Heart left ventricle (tissue), 16 donors: ENCODE data around the gene TXNDC11. TPM values are rescaled to one million over a fixed set of nuclear protein-coding genes. Genes with fewer than 3 reads are reported as not detected.

Experiments
- ATAC-seq, 4 donors: fragments of 200-7000 bp; cut with Tn5 transposase; one replicate each; pipeline ENCODE4 v1.9.1; 2020 to 2022; ENCODE audit warnings: moderate library complexity in 4 of 4, mild to moderate bottlenecking in 3 of 4, moderate number of reproducible peaks in 1 of 4
- DNase-seq, 5 donors: peaks; one replicate each; pipeline ENCODE4 v3.0.0-alpha.2; 2020
- H3K27ac ChIP-seq, 12 donors: fragments of 200-600 bp; sonication (generic) in 4 of 12; one replicate each; pipeline versions ENCODE4 v1.5.0 to v1.8.0; 2016 to 2022; ENCODE audit warnings: mild to moderate bottlenecking in 2 of 12
- H3K27me3 ChIP-seq, 9 donors: fragments of 200-600 bp; sonication (generic) in 2 of 9; one replicate each; pipeline versions ENCODE4 v1.5.1 to v1.8.0; 2016 to 2022; ENCODE audit warnings: mild to moderate bottlenecking in 3 of 9
- H3K36me3 ChIP-seq, 9 donors: fragments of 200-600 bp; sonication (generic) in 2 of 9; one replicate each; pipeline versions ENCODE4 v1.5.0 to v1.8.0; 2018 to 2022; ENCODE audit warnings: mild to moderate bottlenecking in 2 of 9
- H3K4me1 ChIP-seq, 12 donors: fragments of 200-600 bp; sonication (generic) in 4 of 12; one replicate each; pipeline versions ENCODE4 v1.5.0 to v1.8.0; 2016 to 2022; ENCODE audit warnings: mild to moderate bottlenecking in 3 of 12
- H3K4me3 ChIP-seq, 12 donors: fragments of 200-600 bp; sonication (generic) in 4 of 12; one replicate each; pipeline versions ENCODE4 v1.5.0 to v1.8.0; 2017 to 2022; ENCODE audit warnings: mild to moderate bottlenecking in 9 of 12, moderate library complexity in 4 of 12
- H3K9me3 ChIP-seq, 12 donors: fragments of 200-600 bp; sonication (generic) in 4 of 12; one replicate each; pipeline versions ENCODE4 v1.5.0 to v1.8.0; 2016 to 2022; ENCODE audit warnings: mild to moderate bottlenecking in 1 of 12
- POLR2A ChIP-seq, 2 donors: fragments of 450-650 bp; IDR thresholded peaks; one replicate each; pipeline ENCODE4 v1.6.1; 2017; ENCODE audit warnings: antibody characterized with exemption in 2 of 2, mild to moderate bottlenecking in 2 of 2, moderate library complexity in 2 of 2
- WGBS, 4 donors: extraction: QIAGEN DNeasy Blood & Tissue Kit in 2 of 4; methylation state at CpG; one replicate each; pipeline versions ENCODE4 v1.1.5 to v1.1.7; 2013 to 2018; 5-methylcytosine and 5-hydroxymethylcytosine counted together
- intact Hi-C, 10 donors: fragments of 100-400 bp; cut with DNase I; formaldehyde crosslinking; loops; one replicate each; pipeline versions ENCODE4 v1.11.1 to v1.14.2; 2022
- polyA plus RNA-seq, 2 donors: library from polyadenylated mRNA; stranded (reverse); fragments of 200-250 nt; gene quantifications; one replicate each; pipeline ENCODE4 v1.2.3, GENCODE V29; 2013
- total RNA-seq, 9 donors: library from RNA; depleted of rRNA in 2 of 9; stranded (reverse); fragments of >200 nt in 2 of 9; fragmentation: NEBNext Ultra II Directional in 3 of 9; extraction: Animal tissue kit (Norgen Biotek cat#: 25700) in 3 of 9; gene quantifications; one replicate each; pipeline versions ENCODE4 v1.1.0 to v1.2.4, GENCODE V29; 2016 to 2023
- TF ChIP-seq, protein P1 (sequence below), 12 donors: fragments of 200-600 bp; sonication (generic) in 4 of 12; IDR thresholded peaks; one replicate each; pipeline versions ENCODE4 v1.5.0 to v1.8.0; 2018 to 2022; ENCODE audit warnings: antibody characterized with exemption in 12 of 12, mild to moderate bottlenecking in 5 of 12
- donor health status: ischemic (EF 13 %, LVEDD 7.1; RV severe dilation, severe dysfunction).
- donor health status: healthy with polysubstance abuse.
- donor health status: DM: no; HTN: yes; CAD: no.
- donor health status: DM: no; HTN: no; CAD: no.
- donor health status: ischemic (EF 25% LVEDD 6.9; RV normal size, moderate dysfunction).
- donor health status: ischemic (EF 25% LVEDD 5.7; RV mildly dilated, moderate dysfunction).
- donor health status: healthy.
- donor health status: DM: yes; HTN: yes; CAD: no.
- donor health status: ischemic (EF 35%, LVEDD 5.7; RV mildly dilated, moderate dysfunction).
- donor health status: nonischemic (EF 11% LVEDD 7.7; RV severe dilation, severe dysfunction).
- donor health status: DM: yes; HTN: yes; CAD: no.
- donor health status: PGD.
- donor health status: ischemic (EF 29% LVEDD 5.4; RV normal size, mild dysfunction).
- donor health status: nonischemic (EF 23%, LVEDD 6.1; RV moderate dilation, normal function).

TXNDC11 gene
- total and polyA plus RNA-seq, 11 donors: 18.9 to 53.1 (median 25.9) TPM

DNA sequence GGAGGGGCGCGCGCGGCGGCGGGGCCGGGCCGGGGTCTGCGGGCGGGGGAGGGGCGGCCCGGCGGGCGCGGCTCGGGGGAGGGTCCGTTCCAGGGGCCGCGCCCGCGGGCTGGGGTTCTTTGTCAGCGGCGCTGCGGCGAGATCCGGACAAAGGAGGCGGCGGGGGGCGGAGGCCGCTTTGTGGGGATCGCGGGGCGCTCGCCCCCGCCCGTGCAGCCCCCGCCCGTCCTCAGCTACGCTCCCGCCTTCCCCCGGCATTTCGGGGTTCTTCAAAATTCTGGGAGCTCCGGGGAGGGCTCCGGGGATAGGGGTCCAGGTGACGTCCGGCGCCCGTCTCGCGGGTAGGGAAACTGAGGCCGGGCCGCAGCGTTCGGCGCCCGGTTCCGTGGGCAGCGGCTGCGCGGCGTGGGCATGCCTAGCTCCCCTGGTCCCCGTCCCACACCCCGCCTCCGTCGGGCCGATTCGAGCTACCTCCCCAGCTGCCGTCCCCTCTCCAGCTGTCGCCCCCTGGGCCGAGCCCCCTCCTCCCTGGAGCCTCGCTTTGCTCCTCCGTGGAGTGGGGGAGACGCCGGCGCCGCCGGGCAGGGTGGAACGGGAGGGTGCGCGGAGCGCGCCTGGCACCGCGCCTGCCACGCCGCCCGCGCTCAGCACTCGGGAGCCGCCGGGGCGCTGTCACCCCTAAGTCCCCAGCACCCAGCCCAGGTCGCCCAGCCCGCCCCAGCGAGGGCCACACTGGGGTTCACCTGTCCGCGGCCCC is 73.9 kb downstream of the TXNDC11 start:
- 2 to 4% (median 2%) methylated on average over 19 to 97 of the region's 97 CpGs for WGBS, 4 donors
- Histone ChIP-seq H3K36me3 (no peaks in the 10 kb centered on the region), H3K4me1 (peaks cover 8 to 72% (median 54%) of the 10 kb centered on the region in 12 donors), H3K9me3 (no peaks in the 10 kb centered on the region), H3K4me3 (peak overlapping the region; percentile 70 to 100 (median 90)), H3K27ac (peak overlapping the region; percentile 47 to 90 (median 84)), H3K27me3 (no peaks in the 10 kb centered on the region)
- TF ChIP-seq, protein P1, sequence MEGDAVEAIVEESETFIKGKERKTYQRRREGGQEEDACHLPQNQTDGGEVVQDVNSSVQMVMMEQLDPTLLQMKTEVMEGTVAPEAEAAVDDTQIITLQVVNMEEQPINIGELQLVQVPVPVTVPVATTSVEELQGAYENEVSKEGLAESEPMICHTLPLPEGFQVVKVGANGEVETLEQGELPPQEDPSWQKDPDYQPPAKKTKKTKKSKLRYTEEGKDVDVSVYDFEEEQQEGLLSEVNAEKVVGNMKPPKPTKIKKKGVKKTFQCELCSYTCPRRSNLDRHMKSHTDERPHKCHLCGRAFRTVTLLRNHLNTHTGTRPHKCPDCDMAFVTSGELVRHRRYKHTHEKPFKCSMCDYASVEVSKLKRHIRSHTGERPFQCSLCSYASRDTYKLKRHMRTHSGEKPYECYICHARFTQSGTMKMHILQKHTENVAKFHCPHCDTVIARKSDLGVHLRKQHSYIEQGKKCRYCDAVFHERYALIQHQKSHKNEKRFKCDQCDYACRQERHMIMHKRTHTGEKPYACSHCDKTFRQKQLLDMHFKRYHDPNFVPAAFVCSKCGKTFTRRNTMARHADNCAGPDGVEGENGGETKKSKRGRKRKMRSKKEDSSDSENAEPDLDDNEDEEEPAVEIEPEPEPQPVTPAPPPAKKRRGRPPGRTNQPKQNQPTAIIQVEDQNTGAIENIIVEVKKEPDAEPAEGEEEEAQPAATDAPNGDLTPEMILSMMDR (IDR thresholded peaks at IDR 0.05): no peak
- TF ChIP-seq POLR2A (IDR thresholded peaks at IDR 0.05): no peak
- intact Hi-C loops: loop anchor here in 2 of 10 donors (2.0 to 10.0 kb wide), 3 partner anchors 44 to 126 kb away; partner anchors contain the start of genes TXNDC11 (in 1 of the 2) and ZC3H7A (in 1 of the 2)
- peak in 2 of 4 donors; percentile 4 to 10 for ATAC-seq
- peak in 3 of 5 donors; percentile 43 to 68 (median 44) for DNase-seq

DNA sequence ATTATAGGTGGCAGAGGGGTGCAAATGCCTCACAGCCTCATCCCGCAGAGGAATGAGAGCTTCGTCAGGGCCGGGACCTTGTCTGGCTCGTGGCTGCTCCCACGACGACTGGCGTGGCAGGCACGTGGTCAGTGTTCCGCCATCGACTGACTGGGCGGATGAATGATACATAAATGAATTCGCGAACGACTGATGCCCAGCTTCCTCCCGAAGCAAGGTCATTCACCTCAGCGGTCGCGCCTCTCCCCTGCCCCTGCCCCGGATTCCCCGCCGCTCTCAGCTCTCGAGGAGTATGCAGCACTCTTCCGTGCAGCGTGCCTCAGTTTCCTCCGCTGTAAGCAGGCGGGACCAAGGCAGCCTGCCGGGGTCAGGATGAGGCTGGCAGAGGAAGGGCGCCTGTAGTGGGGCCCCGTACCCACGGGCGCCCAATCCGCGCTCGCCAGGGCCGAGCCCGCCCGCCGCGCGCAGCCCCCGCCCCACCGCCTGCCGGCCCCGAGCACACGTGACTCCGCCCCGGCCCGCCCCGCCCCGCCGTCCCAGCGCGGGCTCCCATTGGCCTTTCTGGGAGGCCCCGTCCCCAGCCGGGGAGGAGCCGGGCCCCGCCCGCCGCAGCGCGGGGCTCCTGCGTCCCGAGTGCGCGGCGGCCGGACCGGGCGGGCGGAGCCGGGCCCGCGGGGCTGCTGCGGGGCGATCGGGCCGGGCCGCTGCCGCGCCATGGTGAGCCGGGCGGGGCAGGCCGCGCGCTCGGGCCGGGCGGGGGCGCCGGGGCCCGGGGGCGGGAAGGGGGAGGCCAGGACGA is 74.6 kb downstream of the TXNDC11 start, which contains the start of gene SNN:
Gene SNN, plus strand, starts transcription at position 632 of the 799 bp plus-strand sequence. CDS start 7,605 bp downstream, outside the sequence.
- 6 to 22% (median 9%) methylated on average over 28 to 92 of the region's 93 CpGs for WGBS, 4 donors
- peak within 1 kb of the TSS; percentile 70 to 100 (median 90) for H3K4me3 ChIP-seq
- no peaks in the 10 kb centered on the region for H3K36me3 ChIP-seq
- H3K9me3 ChIP-seq: no peaks in the 10 kb centered on the region
- DNase-seq (peak; percentile 90 to 96 (median 92)), ATAC-seq (peak; percentile 84 to 93 (median 90))
- peak within 1 kb of the TSS; percentile 47 to 90 (median 84) for H3K27ac ChIP-seq
- intact Hi-C loops: loop anchor here in 2 of 10 donors (2.0 to 10.0 kb wide), 3 partner anchors 44 to 127 kb away; partner anchors contain the start of genes TXNDC11 (in 1 of the 2) and ZC3H7A (in 1 of the 2)
- no peaks in the 10 kb centered on the region for H3K27me3 ChIP-seq
- peaks cover 3 to 64% (median 47%) of the 10 kb centered on the region in 12 donors for H3K4me1 ChIP-seq
- TF ChIP-seq, protein P1 (IDR thresholded peaks at IDR 0.05): no peak
- no peak for TF ChIP-seq POLR2A (IDR thresholded peaks at IDR 0.05)

DNA sequence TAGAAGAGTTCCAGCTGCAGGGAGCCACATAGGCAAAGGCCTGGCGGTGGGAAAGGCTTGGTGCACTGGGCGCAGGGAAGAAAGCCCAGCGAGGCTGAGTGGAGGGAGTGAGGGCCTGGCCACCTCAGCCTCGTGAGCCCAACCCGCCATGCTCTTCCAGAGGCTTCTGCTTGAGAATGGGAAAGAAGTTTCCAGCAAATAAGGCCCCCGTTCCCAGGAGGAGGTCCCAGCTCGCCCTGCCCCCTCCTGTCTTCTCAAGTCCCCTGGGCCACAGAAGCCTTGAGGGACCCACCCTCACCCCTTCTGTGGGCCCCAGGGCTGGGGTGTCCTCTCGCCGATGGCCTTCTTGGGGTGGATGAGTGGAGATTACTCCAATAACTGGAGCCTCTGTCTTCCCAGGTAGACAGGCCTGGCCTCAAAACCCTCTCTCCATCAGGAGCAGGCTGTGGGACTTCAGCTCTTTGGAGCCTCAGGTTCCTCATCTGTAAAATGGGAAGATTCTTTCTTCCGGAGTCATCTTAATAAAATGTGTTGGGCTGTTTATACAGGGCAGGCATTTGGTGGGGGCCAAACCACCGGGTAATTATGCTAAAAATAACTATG is 75.3 kb downstream of the TXNDC11 start:
- no peak for ATAC-seq
- TF ChIP-seq, protein P1 (IDR thresholded peaks at IDR 0.05): no peak
- no peak for TF ChIP-seq POLR2A (IDR thresholded peaks at IDR 0.05)
- H3K4me3 ChIP-seq: peak overlapping the region in 6 of 12 donors; percentile 53 to 79 (median 66)
- no peaks in the 10 kb centered on the region for H3K9me3 ChIP-seq
- H3K27ac ChIP-seq: peak overlapping the region in 7 of 12 donors; percentile 19 to 77 (median 66)
- H3K36me3 ChIP-seq: no peaks in the 10 kb centered on the region
- WGBS, 4 donors: 81 to 87% (median 85%) methylated on average over 9 to 11 of the region's 11 CpGs
- DNase-seq: no peak
- intact Hi-C loops: loop anchor here in 2 of 10 donors (5.0 to 10.0 kb wide), 2 partner anchors 45 to 127 kb away; partner anchors contain the start of gene ZC3H7A (in 1 of the 2)
- H3K4me1 ChIP-seq: peaks cover 0 to 57% (median 40%) of the 10 kb centered on the region in 12 donors
- no peaks in the 10 kb centered on the region for H3K27me3 ChIP-seq
